B cell (primary cell): ENCODE data around the gene VASN. TPM values are rescaled to one million over a fixed set of nuclear protein-coding genes. Genes with fewer than 3 reads are reported as not detected.

Source experiments
- ATAC-seq: fragments of 200-7000 bp; cut with Tn5 transposase; one replicate; pipeline ENCODE4 v1.10.0; 2021; ENCODE audit warnings: low read depth, mild to moderate bottlenecking, moderate number of reproducible peaks, moderate library complexity
- CTCF ChIA-PET: fragments of 350-600 bp; sonication (Branson Sonifier 250); formaldehyde crosslinking; loops from one replicate; lab custom pipeline; 2021; ENCODE audit warnings: antibody characterized with exemption, inconsistent platforms; lab: Charles Lee
- POLR2A ChIA-PET: fragments of 350-600 bp; sonication (Branson Sonifier 250); formaldehyde crosslinking; loops from one replicate; lab custom pipeline; 2021; ENCODE audit warnings: antibody characterized with exemption; lab: Charles Lee
- DNase-seq: peaks from one replicate; pipeline ENCODE4 v3.0.0; 2013
- H2AFZ ChIP-seq: 2 replicates; pipeline ENCODE4 v1.6.1; 2012; ENCODE audit warnings: mild to moderate bottlenecking, low read depth, low read length; ENCODE audit not compliant: insufficient read depth, poor library complexity, severe bottlenecking
- H3K27ac ChIP-seq, 2 donors: 1 replicate in 1 of 2; 2 replicates in 1 of 2; pipeline ENCODE4 v1.5.1; 2012 to 2013; ENCODE audit warnings: low read length in 2 of 2, mild to moderate bottlenecking in 2 of 2, moderate library complexity in 1 of 2
- H3K27me3 ChIP-seq, 4 experiments: fragments of 200-600 bp in 1 of 4; sonication (generic) in 1 of 4; replicated peaks in 1 of 4; 1 replicate in 2 of 4; 2 replicates in 2 of 4; pipeline versions ENCODE4 v1.6.1 to v1.7.0; 2013 to 2016; ENCODE audit warnings: low read length in 3 of 4, mild to moderate bottlenecking in 2 of 4, mixed read lengths in 1 of 4, moderate library complexity in 1 of 4; ENCODE audit not compliant: insufficient read depth in 4 of 4, control insufficient read depth in 3 of 4; ENCODE audit errors: control extremely low read depth in 1 of 4
- H3K36me3 ChIP-seq, 2 experiments: replicated peaks in 1 of 2; 1 replicate in 1 of 2; 2 replicates in 1 of 2; pipeline versions ENCODE4 v1.6.1 to v1.7.1; 2013; ENCODE audit warnings: low read length in 1 of 2; ENCODE audit not compliant: insufficient read depth in 2 of 2, control insufficient read depth in 1 of 2; ENCODE audit errors: control extremely low read depth in 1 of 2, extremely low read depth in 1 of 2
- H3K4me1 ChIP-seq, 2 donors: fragments of 200-600 bp in 1 of 2; sonication (generic) in 1 of 2; 1 replicate in 1 of 2; 2 replicates in 1 of 2; pipeline versions ENCODE4 v1.5.1 to v1.6.1; 2013 to 2017; ENCODE audit warnings: low read length in 2 of 2; ENCODE audit not compliant: control insufficient read depth in 2 of 2, insufficient read depth in 2 of 2
- H3K4me2 ChIP-seq: replicated peaks from 2 replicates; pipeline ENCODE3; 2012; ENCODE audit warnings: mild to moderate bottlenecking, low read depth, low read length; ENCODE audit not compliant: poor library complexity, severe bottlenecking
- H3K4me3 ChIP-seq, 5 experiments: fragments of 200-600 bp in 1 of 5; sonication (generic) in 1 of 5; 1 replicate in 3 of 5; 2 replicates in 2 of 5; pipeline versions ENCODE4 v1.5.1 to v1.7.0; 2011 to 2016; ENCODE audit warnings: low read length in 4 of 5, mild to moderate bottlenecking in 4 of 5, low read depth in 2 of 5, control low read depth in 1 of 5, moderate library complexity in 1 of 5; ENCODE audit not compliant: insufficient read depth in 1 of 5; ENCODE audit errors: control extremely low read depth in 1 of 5, extremely low read depth in 1 of 5
- H3K79me2 ChIP-seq: fragments of 200-600 bp; sonication (generic); one replicate; pipeline ENCODE4 v1.6.0; 2016; ENCODE audit warnings: low read length; ENCODE audit not compliant: control insufficient read depth, insufficient read depth
- H3K9ac ChIP-seq: fragments of 200-600 bp; sonication (generic); 2 replicates; pipeline ENCODE4 v1.6.1; 2017; ENCODE audit warnings: mild to moderate bottlenecking, low read length, moderate library complexity
- H3K9me3 ChIP-seq, 3 donors: one replicate each; pipeline versions ENCODE4 v1.6.1 to v1.7.1; 2013; ENCODE audit warnings: low read length in 2 of 3; ENCODE audit not compliant: control insufficient read depth in 2 of 3, insufficient read depth in 1 of 3; ENCODE audit errors: control extremely low read depth in 1 of 3
- H4K20me1 ChIP-seq: 2 replicates; pipeline ENCODE4 v1.6.0; 2012; ENCODE audit warnings: mild to moderate bottlenecking, low read length; ENCODE audit not compliant: insufficient read depth, control insufficient read depth, poor library complexity, severe bottlenecking
- H3K27ac Mint-ChIP-seq: one replicate; pipeline ENCODE4 v1.8.0; 2021; ENCODE audit warnings: mixed read lengths
- H3K27me3 Mint-ChIP-seq: one replicate; pipeline ENCODE4 v1.8.0; 2021; ENCODE audit warnings: mixed read lengths
- H3K4me1 Mint-ChIP-seq: one replicate; pipeline ENCODE4 v1.8.0; 2021; ENCODE audit warnings: mixed read lengths
- H3K4me3 Mint-ChIP-seq: one replicate; pipeline ENCODE4 v1.8.0; 2021; ENCODE audit warnings: mixed read lengths
- H3K9me3 Mint-ChIP-seq: one replicate; pipeline ENCODE4 v1.8.0; 2022; ENCODE audit warnings: mixed read lengths; ENCODE audit not compliant: insufficient read depth
- EZH2 ChIP-seq: IDR thresholded peaks from 2 replicates; pipeline ENCODE4 v1.6.1; 2012; ENCODE audit warnings: borderline replicate concordance, low read depth, mild to moderate bottlenecking, moderate library complexity, low read length; ENCODE audit not compliant: insufficient read depth, poor library complexity, severe bottlenecking
- WGBS: methylation state at CpG from one replicate; pipeline ENCODE4 v1.1.5; 2013; ENCODE audit warnings: missing lambda C conversion rate; ENCODE audit not compliant: insufficient coverage; 5-methylcytosine and 5-hydroxymethylcytosine counted together
- intact Hi-C: fragments of 100-400 bp; cut with micrococcal nuclease; formaldehyde crosslinking; loops from one replicate; pipeline ENCODE4 v1.10.0; 2022
- polyA plus RNA-seq: library from polyadenylated mRNA; depleted of rRNA; stranded (reverse); fragments of >200 nt; gene quantifications from 2 replicates; pipeline ENCODE4 v1.2.3, GENCODE V29; 2012
- small RNA-seq: library from RNA; depleted of rRNA; stranded (forward); fragments of <200 nt; gene quantifications from one replicate; pipeline ENCODE3, GENCODE V24; 2012; ENCODE audit warnings: low replicate concordance, low read depth; ENCODE audit not compliant: insufficient read length
- total RNA-seq, 2 donors: library from RNA; stranded (reverse); fragments of 120-200 nt in 1 of 2; gene quantifications; 1 replicate in 1 of 2; 2 replicates in 1 of 2; pipeline versions ENCODE4 v1.2.3 to v1.2.4, GENCODE V29; 2013 to 2022
- TF ChIP-seq, protein P1 (sequence below): fragments of 200-600 bp; IDR thresholded peaks from one replicate; pipeline ENCODE4 v1.8.0; 2022; ENCODE audit warnings: antibody characterized with exemption, mild to moderate bottlenecking

VASN gene
- total and polyA plus RNA-seq, 2 donors (not counting 1 experiment from before 2014, with no cell fraction given): 0.57 to 0.76 TPM

GRCh38 chr16:4431023-4431422, 59.4 kb downstream of the VASN start:
- Mint-ChIP-seq H3K4me1 (peaks cover 14% of the 10 kb centered on the region), H3K27me3 (no peaks in the 10 kb centered on the region), H3K9me3 (no peaks in the 10 kb centered on the region), H3K4me3 (no peak overlapping the region), H3K27ac (no peak overlapping the region)
- Histone ChIP-seq H3K27me3 (no peaks in the 10 kb centered on the region), H3K36me3 (peaks cover 12 to 30% of the 10 kb centered on the region in 2 experiments), H3K9ac (no peak overlapping the region), H3K4me3 (no peak overlapping the region), H3K27ac (no peak overlapping the region), H4K20me1 (peaks cover 3% of the 10 kb centered on the region), H3K4me2 (no peak overlapping the region), H3K9me3 (no peaks in the 10 kb centered on the region), H2AFZ (no peak overlapping the region), H3K4me1 (peaks cover 10 to 14% of the 10 kb centered on the region in 2 donors), H3K79me2 (peaks cover 89% of the 10 kb centered on the region)
- DNase-seq (no peak), ATAC-seq (no peak)
- 93% methylated on average over 5 of the region's 9 CpGs for WGBS
- intact Hi-C loops: no loop called here
- ChIA-PET CTCF (no interaction called here), POLR2A (no interaction called here)
- TF ChIP-seq, protein P1, sequence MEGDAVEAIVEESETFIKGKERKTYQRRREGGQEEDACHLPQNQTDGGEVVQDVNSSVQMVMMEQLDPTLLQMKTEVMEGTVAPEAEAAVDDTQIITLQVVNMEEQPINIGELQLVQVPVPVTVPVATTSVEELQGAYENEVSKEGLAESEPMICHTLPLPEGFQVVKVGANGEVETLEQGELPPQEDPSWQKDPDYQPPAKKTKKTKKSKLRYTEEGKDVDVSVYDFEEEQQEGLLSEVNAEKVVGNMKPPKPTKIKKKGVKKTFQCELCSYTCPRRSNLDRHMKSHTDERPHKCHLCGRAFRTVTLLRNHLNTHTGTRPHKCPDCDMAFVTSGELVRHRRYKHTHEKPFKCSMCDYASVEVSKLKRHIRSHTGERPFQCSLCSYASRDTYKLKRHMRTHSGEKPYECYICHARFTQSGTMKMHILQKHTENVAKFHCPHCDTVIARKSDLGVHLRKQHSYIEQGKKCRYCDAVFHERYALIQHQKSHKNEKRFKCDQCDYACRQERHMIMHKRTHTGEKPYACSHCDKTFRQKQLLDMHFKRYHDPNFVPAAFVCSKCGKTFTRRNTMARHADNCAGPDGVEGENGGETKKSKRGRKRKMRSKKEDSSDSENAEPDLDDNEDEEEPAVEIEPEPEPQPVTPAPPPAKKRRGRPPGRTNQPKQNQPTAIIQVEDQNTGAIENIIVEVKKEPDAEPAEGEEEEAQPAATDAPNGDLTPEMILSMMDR: no peak
- no peak for TF ChIP-seq EZH2

Small RNA genes within 50 kb of the gene (small RNA-seq; reads per million reads assigned to genes)
- gene AC012676.2: not detected

Other genes with a start within 250 kb of the VASN start
- gene SRL, start 129.8 kb upstream of the VASN start, total RNA-seq: not detected in 2 replicates
- gene SRL, start 129.8 kb upstream of the VASN start, polyA plus RNA-seq: not detected in 2 replicates
- 20.7 and 25.1 TPM in 2 replicates for gene TFAP4, start 98.8 kb upstream of the VASN start, total RNA-seq
- 12.9 and 13.2 TPM in 2 replicates for gene TFAP4, start 98.8 kb upstream of the VASN start, polyA plus RNA-seq
- gene GLIS2, start 55.8 kb upstream of the VASN start, total RNA-seq: not detected in 2 replicates
- not detected in 2 replicates for gene GLIS2, start 55.8 kb upstream of the VASN start, polyA plus RNA-seq
- gene PAM16, start 20.5 kb upstream of the VASN start, total RNA-seq: 56.6 and 57.3 TPM in 2 replicates
- gene PAM16, start 20.5 kb upstream of the VASN start, polyA plus RNA-seq: 64.1 and 80.4 TPM in 2 replicates
- gene CORO7, start 44.7 kb downstream of the VASN start, total RNA-seq: 114 and 117 TPM in 2 replicates
- gene CORO7, start 44.7 kb downstream of the VASN start, polyA plus RNA-seq: 230 and 242 TPM in 2 replicates
- gene DNAJA3, start 54.0 kb downstream of the VASN start, total RNA-seq: 59.3 and 68.1 TPM in 2 replicates
- 65.2 and 67.7 TPM in 2 replicates for gene DNAJA3, start 54.0 kb downstream of the VASN start, polyA plus RNA-seq
- gene NMRAL1, start 102.8 kb downstream of the VASN start, total RNA-seq: 46.7 and 48.6 TPM in 2 replicates
- gene NMRAL1, start 102.8 kb downstream of the VASN start, polyA plus RNA-seq: 42.6 and 68.8 TPM in 2 replicates
- gene HMOX2, start 104.5 kb downstream of the VASN start, total RNA-seq: 36.5 TPM in 2 replicates
- 21.8 and 39.0 TPM in 2 replicates for gene HMOX2, start 104.5 kb downstream of the VASN start, polyA plus RNA-seq
- 18.0 and 20.3 TPM in 2 replicates for gene CDIP1, start 166.9 kb downstream of the VASN start, total RNA-seq
- gene CDIP1, start 166.9 kb downstream of the VASN start, polyA plus RNA-seq: 12.8 and 12.9 TPM in 2 replicates
- 0.66 and 0.79 TPM in 2 replicates for gene C16orf96, start 184.5 kb downstream of the VASN start, total RNA-seq
- 0.31 and 0.40 TPM in 2 replicates for gene C16orf96, start 184.5 kb downstream of the VASN start, polyA plus RNA-seq
- gene UBALD1, start 243.0 kb downstream of the VASN start, total RNA-seq: 31.7 and 36.6 TPM in 2 replicates
- gene UBALD1, start 243.0 kb downstream of the VASN start, polyA plus RNA-seq: 25.6 and 35.4 TPM in 2 replicates